Lower leg skin (tissue), 4 donors: ENCODE measurements around the gene DAB1. TPM values are rescaled to one million over a fixed set of nuclear protein-coding genes. Genes with fewer than 3 reads are reported as not detected.

Experiments
- DNase-seq, 2 donors: peaks; one replicate each; pipeline ENCODE4 v3.0.0-alpha.2; 2019; ENCODE audit warnings: low spot score in 2 of 2
- H3K4me3 ChIP-seq: fragments of 200-600 bp; sonication (generic); 2 replicates; pipeline ENCODE4 v1.5.1; 2017; ENCODE audit warnings: mild to moderate bottlenecking, low read depth; ENCODE audit not compliant: poor library complexity, severe bottlenecking
- POLR2A ChIP-seq, 2 donors: fragments of 450-650 bp; IDR thresholded peaks; one replicate each; pipeline ENCODE4 v1.6.1; 2016 to 2017; ENCODE audit warnings: antibody characterized with exemption in 2 of 2, mild to moderate bottlenecking in 1 of 2, moderate library complexity in 1 of 2
- WGBS, 2 donors: methylation state at CpG; one replicate each; pipeline ENCODE4 v1.1.5; 2018; 5-methylcytosine and 5-hydroxymethylcytosine counted together
- intact Hi-C: fragments of 100-400 bp; cut with DNase I; formaldehyde crosslinking; loops from one replicate; pipeline ENCODE4 v1.15.0; 2023; ENCODE audit warnings: low total_unique reads
- total RNA-seq, 4 donors: library from RNA; depleted of rRNA; stranded (reverse); fragments of >200 nt; gene quantifications; one replicate each; pipeline ENCODE4 v1.1.0, GENCODE V29; 2016
- TF ChIP-seq, protein P1 (sequence below), 3 donors: fragments of 450-650 bp; IDR thresholded peaks; one replicate each; pipeline ENCODE4 v1.5.1; 2016; ENCODE audit warnings: antibody characterized with exemption in 3 of 3, mild to moderate bottlenecking in 3 of 3, moderate library complexity in 2 of 3

Gene DAB1
- total RNA-seq, 4 donors from 2014 or later = 0.58 TPM; not detected in 3

DNA sequence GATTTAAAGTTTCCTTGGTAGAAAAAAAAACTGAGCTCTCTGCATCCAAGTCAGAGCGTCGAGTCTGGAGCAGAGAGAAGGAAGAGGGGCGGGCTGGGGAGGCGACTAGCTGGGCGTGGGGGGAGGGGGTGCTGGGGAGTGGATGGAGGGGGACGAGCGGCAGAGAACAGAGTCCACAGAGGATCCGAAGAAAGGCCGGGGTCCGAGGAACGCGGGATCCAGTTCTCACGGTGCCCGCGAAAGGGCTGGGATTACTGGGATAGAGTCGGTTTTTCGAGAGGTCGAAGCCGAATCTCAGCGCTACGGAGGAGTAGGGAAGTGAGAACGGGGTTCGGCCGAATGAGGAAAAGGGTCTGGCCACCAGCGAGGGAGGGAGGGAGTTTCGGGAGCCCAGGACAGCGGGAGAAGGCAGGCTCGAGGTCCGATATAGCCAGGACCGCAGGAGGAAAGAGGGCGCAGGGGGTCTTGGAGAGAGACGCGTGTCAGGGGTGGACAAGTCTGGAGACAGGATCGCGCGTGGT is 665 bp downstream of the DAB1 start:
- no peak overlapping the region for H3K4me3 ChIP-seq
- no peak for DNase-seq
- WGBS, 2 donors = 1 to 2% methylated on average over 36 of the region's 36 CpGs
- TF ChIP-seq POLR2A (IDR thresholded peaks at IDR 0.05) = no peak
- TF ChIP-seq, protein P1, sequence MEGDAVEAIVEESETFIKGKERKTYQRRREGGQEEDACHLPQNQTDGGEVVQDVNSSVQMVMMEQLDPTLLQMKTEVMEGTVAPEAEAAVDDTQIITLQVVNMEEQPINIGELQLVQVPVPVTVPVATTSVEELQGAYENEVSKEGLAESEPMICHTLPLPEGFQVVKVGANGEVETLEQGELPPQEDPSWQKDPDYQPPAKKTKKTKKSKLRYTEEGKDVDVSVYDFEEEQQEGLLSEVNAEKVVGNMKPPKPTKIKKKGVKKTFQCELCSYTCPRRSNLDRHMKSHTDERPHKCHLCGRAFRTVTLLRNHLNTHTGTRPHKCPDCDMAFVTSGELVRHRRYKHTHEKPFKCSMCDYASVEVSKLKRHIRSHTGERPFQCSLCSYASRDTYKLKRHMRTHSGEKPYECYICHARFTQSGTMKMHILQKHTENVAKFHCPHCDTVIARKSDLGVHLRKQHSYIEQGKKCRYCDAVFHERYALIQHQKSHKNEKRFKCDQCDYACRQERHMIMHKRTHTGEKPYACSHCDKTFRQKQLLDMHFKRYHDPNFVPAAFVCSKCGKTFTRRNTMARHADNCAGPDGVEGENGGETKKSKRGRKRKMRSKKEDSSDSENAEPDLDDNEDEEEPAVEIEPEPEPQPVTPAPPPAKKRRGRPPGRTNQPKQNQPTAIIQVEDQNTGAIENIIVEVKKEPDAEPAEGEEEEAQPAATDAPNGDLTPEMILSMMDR (IDR thresholded peaks at IDR 0.05) = no peak
- intact Hi-C loops = no loop called here

DNA sequence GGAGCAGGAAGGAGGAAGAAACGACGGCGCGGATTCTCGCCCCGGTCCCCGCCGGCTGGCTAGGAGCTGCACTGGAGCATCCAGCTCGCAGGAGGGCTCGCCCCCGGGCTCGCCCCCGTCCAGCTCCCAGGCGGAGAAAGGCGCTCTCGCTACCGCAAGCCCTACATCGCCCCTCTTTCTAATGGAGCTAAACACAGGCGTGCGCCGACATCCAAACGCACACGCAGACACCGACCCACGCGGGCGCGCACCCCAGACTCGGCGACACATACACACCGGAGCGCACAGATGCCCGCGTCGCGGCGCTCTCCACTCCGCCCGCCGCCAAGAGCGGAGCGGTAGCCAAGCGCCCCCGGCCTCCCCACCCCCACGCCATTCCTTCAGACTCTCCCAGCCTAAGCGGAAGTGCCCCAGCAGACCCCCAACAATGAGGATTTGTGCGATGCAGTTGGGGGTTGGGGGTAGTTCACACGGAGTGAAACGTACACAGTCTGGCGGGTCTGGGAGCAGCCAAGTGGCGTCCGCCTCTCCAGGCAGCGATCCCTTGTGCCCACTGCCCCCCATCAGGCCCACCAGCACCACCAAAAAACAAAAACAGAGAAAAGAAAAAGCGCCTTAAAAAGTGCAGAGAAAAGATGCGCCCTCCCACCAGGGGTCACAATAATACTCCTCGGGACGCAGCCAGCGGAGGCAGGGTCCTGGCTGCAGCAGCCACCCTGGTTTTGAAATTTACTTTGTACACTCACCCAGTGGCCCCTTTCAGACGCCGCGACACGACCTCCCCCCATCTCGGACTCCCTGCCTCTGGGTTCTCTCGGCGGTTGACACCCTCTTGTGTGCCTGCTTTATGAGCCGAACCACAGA is 1.4 kb downstream of the DAB1 start:
- WGBS, 2 donors = 2 to 3% methylated on average over 38 to 47 of the region's 66 CpGs
- no peak overlapping the region for H3K4me3 ChIP-seq
- TF ChIP-seq, protein P1 (IDR thresholded peaks at IDR 0.05) = no peak
- no peak for TF ChIP-seq POLR2A (IDR thresholded peaks at IDR 0.05)
- DNase-seq = no peak
- intact Hi-C loops = no loop called here

DNA sequence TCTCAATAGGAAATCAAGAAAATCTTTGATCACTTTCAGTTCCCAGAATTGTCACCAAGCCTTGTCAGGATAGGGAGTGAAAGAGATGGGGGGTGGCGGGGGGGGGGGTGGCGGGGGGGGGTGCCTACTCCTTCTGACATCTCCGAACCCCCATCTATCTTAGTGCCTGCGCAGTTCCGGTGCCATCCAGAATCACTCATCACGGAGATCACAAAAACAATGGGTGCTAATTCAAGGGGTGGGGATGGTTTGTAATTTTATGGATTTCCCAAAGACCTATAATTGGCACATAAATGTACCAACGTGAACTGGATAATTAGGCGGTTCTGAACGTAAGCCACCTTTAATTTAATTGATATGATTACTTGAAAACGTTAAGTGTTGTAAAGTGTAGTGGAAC is 2.1 kb downstream of the DAB1 start:
- H3K4me3 ChIP-seq = no peak overlapping the region
- DNase-seq = no peak
- WGBS, 2 donors = 2 to 3% methylated on average over 10 of the region's 10 CpGs
- no peak for TF ChIP-seq POLR2A (IDR thresholded peaks at IDR 0.05)
- TF ChIP-seq, protein P1 (IDR thresholded peaks at IDR 0.05) = no peak
- intact Hi-C loops = no loop called here

DNA sequence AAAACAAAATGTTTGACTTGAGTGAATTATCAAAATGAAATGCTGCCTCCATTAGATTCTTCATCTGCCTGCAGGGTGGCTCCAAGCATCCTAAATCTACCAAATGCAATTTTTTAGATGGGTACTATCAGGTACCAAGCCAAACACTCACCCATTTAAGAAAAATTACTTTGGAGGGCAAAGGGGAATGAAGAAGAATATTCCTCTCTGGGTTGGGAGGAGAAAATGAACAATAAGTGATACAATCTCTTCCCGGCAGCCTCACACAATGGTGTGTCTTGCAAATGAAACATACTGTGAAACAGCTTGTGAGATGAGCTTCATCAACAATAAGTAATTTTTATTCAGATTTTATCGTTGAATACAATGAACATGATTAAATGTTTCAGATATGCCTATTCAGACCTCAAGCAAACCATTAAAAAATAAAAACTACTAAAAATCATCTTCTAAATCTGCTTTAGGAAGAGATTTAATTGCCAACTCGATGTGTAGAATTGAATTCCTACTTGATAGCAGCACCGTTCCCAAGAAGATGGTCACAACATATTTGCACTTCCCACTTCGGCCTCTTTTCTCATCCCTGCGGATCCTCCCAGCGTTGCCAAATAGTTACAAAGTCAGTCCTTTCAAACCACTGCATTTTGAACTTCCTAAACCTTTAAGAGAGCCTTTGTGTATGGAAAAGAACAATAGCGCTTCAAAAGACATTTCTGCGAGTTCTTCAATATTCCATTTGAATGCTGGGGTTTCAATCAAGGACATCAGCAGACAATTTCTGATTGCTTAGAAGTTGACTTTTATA is 2.7 kb downstream of the DAB1 start:
- intact Hi-C loops = no loop called here
- no peak for DNase-seq
- 26% methylated on average over 9 of the region's 9 CpGs for WGBS, 2 donors
- TF ChIP-seq, protein P1 (IDR thresholded peaks at IDR 0.05) = no peak
- TF ChIP-seq POLR2A (IDR thresholded peaks at IDR 0.05) = no peak
- no peak overlapping the region for H3K4me3 ChIP-seq

DNA sequence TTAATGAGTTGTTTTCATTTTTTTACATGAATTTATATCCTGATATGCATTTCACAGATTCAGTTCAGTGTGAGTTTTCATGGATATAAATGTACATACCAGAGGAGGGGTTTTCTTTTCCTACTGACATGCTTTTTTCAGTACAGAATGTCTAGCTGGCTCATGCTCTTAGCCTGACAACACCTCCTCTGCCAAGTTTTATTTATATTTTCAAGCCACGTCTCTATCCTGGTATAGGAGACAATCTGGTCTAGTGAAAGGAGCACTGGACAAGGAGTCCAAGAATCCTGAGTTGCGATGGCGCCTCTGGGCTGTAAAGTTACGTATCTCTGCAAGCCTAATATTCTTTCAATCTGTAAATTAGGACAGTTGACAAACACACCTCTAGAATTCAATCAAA is 4.9 kb downstream of the DAB1 start:
- TF ChIP-seq, protein P1 (IDR thresholded peaks at IDR 0.05) = no peak
- no peak for TF ChIP-seq POLR2A (IDR thresholded peaks at IDR 0.05)
- 71 to 77% methylated on average over 4 of the region's 4 CpGs for WGBS, 2 donors
- intact Hi-C loops = no loop called here
- no peak overlapping the region for H3K4me3 ChIP-seq
- DNase-seq = no peak
